22Rv1 (cell line): ENCODE data around the gene SET.

Experiments
- H3K27ac ChIP-seq: fragments of 450-650 bp; 2 replicates; pipeline ENCODE4 v1.5.1; 2017
- CTCF ChIP-seq: fragments of 450-650 bp; IDR thresholded peaks from 2 replicates; pipeline ENCODE4 v1.5.1; 2017; ENCODE audit warnings: mild to moderate bottlenecking
- ZFX ChIP-seq: fragments of 450-650 bp; IDR thresholded peaks from 2 replicates; pipeline ENCODE4 v1.6.1; 2017; ENCODE audit warnings: antibody characterized with exemption, borderline replicate concordance

SET gene

DNA sequence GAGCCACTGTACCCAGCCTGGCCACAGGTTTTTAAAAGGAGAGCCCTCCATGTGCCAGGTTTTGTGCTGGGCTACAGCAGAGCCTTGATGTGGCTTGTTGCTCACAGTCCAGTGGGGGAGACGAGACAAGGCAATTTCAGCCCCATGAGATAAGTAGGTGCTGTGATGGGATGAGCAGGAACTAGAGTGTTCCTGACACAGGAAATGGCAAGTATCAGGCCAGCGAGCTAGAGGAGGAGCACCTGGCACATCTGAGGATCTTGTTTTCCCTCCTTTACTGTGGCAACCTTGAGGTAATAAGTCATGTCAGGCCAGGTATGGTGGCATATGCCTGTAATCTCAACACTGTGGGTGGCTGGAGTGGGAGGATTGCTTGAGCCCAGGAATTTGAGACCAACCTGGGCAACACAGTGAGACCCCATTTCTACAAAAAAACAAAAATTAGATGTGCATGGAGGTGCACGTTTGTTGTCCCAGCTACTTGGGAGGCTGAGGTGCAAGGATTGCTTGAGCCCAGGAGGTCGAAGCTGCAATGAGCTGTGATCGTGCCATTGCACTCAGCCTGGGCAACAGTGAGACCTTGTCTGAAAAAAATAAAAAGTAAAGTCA, 38.7 kb downstream of the SET start:
- H3K27ac ChIP-seq: no peak overlapping the region
- no peak for TF ChIP-seq ZFX
- TF ChIP-seq CTCF: no peak

DNA sequence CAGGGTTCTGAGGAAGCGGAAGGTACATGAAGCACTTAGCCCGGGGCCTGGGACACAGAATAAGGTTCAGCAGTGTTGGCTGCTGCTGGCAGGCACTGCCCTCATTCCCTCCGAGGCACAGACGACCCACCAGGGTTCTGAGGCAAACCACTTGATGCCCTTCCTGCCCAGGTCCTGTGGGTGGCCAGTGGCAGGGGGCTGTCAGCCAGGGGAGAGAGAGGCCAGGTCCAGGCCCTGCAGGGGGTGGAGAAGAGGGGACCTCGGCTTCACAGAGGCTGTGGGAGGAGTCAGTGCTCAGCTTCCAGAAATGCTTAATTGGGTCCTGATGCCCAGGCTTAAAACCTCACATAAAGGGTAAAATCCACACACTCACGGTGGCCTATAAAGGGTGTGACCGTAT, 39.3 kb downstream of the SET start:
- TF ChIP-seq ZFX (no peak), CTCF (no peak)
- H3K27ac ChIP-seq: no peak overlapping the region

DNA sequence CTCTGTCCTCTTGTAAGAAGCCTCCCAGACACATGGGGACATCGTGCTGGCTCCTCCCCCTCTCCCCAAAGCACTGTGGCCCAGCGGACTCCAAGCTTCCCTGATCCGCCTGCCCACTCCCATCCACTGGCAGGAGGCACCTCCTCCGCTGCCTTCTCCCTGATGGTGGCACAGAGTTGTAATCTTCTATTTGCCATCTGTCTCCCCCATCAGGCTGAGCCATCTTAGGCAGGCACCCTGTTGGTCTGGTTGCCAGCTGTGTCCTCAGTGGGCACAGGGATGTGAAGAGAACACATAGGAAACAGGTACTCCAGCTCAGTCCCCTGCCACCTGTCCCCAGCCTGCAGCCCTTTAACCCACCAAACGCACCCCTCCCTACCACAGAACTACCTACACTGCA, 40.3 kb downstream of the SET start:
- TF ChIP-seq ZFX (no peak), CTCF (no peak)
- no peak overlapping the region for H3K27ac ChIP-seq

- H3K27ac ChIP-seq: no peak overlapping the region
- no peak for TF ChIP-seq ZFX
- TF ChIP-seq CTCF: no peak
Measured at GRCh38 chr9:128729766-128730517, 40.9 kb downstream of the SET start.

DNA sequence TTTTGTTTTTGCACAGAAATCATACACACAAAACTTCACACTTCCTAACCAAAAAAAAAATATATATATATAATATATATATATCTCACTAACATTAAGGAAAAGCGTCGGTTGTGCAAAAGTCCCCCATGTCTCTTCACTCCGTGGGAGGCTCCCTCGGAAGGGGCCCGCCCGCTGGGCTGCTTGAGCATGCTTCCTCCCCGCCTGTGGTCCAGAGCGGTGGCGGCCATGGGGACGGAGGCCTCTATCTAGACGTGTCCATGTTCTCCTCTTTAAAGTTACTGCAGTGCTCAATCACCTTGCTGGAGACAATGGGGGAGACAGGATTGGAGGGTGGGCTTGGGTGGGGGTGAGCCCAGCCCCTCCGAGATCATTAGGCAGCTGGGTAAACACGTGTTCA, 42.1 kb downstream of the SET start:
- TF ChIP-seq CTCF (no peak), ZFX (no peak)
- no peak overlapping the region for H3K27ac ChIP-seq

DNA sequence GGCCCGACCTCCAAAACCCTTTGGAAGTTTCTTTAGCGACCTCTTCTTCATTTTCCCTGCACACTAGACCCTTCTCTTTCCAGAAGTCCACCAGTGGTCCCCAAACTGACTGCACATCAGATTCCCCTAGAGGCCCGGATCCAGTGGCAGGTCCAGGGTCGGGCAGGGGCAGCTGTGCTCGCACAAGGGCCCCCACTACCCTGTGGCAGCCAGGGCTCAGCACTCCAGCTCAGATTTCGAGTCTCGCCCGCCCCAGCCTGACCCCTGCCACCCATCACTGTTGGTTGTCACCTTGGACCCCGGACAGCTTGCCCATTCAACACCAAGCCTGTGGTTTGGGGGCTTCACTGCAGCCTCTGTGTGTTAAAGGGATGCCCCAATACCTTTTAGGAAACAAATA, 42.7 kb downstream of the SET start:
- no peak for TF ChIP-seq ZFX
- TF ChIP-seq CTCF: no peak
- H3K27ac ChIP-seq: no peak overlapping the region

DNA sequence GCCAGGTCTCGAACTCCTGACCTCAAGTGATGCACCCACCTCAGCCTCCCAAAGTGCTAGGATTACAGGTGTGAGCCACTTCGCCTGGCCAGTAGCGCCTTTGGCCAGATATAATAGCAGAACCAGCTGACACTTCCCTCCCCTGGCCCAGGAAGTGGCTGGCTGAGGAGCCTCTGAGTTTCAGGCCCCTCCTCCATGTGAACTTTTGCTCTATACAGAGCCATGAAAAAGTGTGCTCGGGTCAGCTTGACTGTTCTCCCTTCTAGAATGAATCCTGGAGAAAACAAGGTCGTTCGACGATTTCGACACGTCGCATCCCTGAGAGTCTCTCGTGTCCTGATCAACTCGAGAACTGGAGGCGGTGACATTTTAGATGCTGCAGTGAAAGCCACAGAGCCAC, 43.6 kb downstream of the SET start:
- TF ChIP-seq CTCF (no peak), ZFX (no peak)
- no peak overlapping the region for H3K27ac ChIP-seq
